ENCODE measurements around the gene CHSY1.

CHSY1 gene

DNA sequence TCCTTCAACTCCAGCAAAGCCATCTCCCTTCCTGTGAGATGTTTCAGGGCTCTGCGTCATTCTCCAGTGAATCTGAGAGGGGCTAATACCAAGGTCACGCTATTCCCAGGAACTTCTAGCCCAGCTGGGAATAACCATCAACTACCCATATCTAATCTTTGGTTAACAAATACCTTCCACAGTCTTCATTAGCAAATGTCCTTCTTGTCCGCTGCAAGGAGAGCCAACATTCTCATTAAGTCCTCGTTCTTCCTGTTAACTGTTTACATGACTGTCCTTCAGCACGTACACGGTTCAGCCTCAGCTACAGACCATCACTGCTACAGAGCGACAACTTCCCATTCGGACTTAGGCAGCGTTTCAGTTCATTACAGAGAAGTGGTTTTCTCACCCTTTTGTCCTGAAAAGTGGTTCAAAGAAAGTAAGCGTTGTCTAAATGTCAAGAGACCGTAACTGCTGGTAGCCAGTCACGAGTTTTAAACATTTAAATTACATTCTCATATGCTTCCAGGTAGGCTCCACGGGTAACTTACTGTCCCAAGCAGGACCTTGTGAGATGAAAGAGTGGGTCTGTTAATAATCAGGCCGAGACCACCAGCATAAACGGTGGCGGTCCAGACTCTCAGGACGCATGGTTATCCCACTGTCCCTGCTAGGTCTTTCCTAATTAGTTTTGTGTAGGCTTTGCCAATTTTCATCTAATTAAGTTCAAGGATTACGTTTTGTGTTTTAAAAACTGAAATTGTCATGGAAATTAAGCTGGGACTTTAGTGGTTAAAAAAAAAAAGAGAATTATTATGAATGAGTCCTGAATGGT, 63.8 kb downstream of the CHSY1 start:
- H3K9me3 ChIP-seq (replicated peaks in 1 of 11) = peaks cover 0 to 32% (median 23%) of the 10 kb centered on the region in 11 experiments; a peak in 18 of 22 replicates
- no peak overlapping the region for H3K9ac ChIP-seq
- no peaks in the 10 kb centered on the region for H3K27me3 ChIP-seq
- H3K4me3 ChIP-seq = no peak overlapping the region
- peaks cover 19 to 47% (median 27%) of the 10 kb centered on the region in 10 experiments; a peak in 19 of 20 replicates for H3K4me1 ChIP-seq
- H3K4me2 ChIP-seq = 0 out of 22 replicates have a peak overlapping the region, but pooled peaks of 2 of the 11 experiments have one; percentile 3 to 5
- H3K36me3 ChIP-seq = peaks cover 6 to 92% (median 69%) of the 10 kb centered on the region in 11 experiments; a peak in 20 of 22 replicates
- TF ChIP-seq Cebpa-rat (IDR thresholded peaks at IDR 0.05) = no peak
- H3K27ac ChIP-seq = no peak overlapping the region; a peak in 1 of 22 replicates
- peaks cover 24 to 88% (median 59%) of the 10 kb centered on the region in 11 experiments; a peak in 20 of 22 replicates for H4K20me1 ChIP-seq

GRCh38 chr15:101185770-101186169, 66.1 kb downstream of the CHSY1 start:
- Histone ChIP-seq H3K27ac (no peak overlapping the region), H3K27me3 (no peaks in the 10 kb centered on the region), H3K9ac (no peak overlapping the region), H3K36me3 (peaks cover 6 to 93% (median 83%) of the 10 kb centered on the region in 11 experiments; a peak in 21 of 22 replicates), H3K9me3 (replicated peaks in 1 of 11) (peaks cover 0 to 42% (median 32%) of the 10 kb centered on the region in 11 experiments; a peak in 18 of 22 replicates), H3K4me2 (no peak overlapping the region), H3K4me3 (no peak overlapping the region), H3K4me1 (peaks cover 19 to 53% (median 34%) of the 10 kb centered on the region in 10 experiments; a peak in 19 of 20 replicates), H4K20me1 (peaks cover 15 to 85% (median 39%) of the 10 kb centered on the region in 11 experiments; a peak in 20 of 22 replicates)
- no peak for TF ChIP-seq Cebpa-rat (IDR thresholded peaks at IDR 0.05)

- Histone ChIP-seq H3K9me3 (replicated peaks in 1 of 11) (peaks cover 0 to 45% (median 32%) of the 10 kb centered on the region in 11 experiments; a peak in 18 of 22 replicates), H3K27ac (no peak overlapping the region), H3K27me3 (no peaks in the 10 kb centered on the region), H3K4me1 (peaks cover 20 to 57% (median 37%) of the 10 kb centered on the region in 10 experiments; a peak in 19 of 20 replicates), H3K4me2 (no peak overlapping the region), H3K36me3 (peaks cover 6 to 96% (median 84%) of the 10 kb centered on the region in 11 experiments; a peak in 21 of 22 replicates), H3K4me3 (no peak overlapping the region), H4K20me1 (peaks cover 15 to 84% (median 36%) of the 10 kb centered on the region in 11 experiments; a peak in 19 of 22 replicates), H3K9ac (no peak overlapping the region)
- TF ChIP-seq Cebpa-rat (IDR thresholded peaks at IDR 0.05) = no peak
Observed at GRCh38 chr15:101185336-101185735, 66.5 kb downstream of the CHSY1 start.

DNA sequence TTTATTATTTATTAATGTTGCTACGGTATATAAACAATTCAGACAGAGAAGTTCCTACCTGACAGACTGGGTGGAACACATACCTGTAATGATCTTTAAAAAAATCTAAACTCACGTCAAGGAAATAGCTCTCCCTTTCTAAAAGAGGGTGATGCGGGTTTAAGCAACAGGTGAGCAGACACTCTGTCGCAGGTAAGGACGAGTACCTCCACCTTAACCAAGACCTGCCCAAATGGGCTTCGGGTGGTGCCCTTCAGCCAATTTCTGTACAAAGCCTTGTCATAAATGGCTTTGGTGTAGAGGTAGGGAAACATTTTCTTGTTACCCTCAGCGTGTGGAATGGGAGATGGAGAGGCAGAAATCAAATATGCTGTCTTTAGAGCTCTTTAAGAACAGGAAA, 67.0 kb downstream of the CHSY1 start:
- TF ChIP-seq Cebpa-rat (IDR thresholded peaks at IDR 0.05) = no peak
- Histone ChIP-seq H3K9ac (no peak overlapping the region), H3K9me3 (replicated peaks in 1 of 11) (peaks cover 0 to 50% (median 35%) of the 10 kb centered on the region in 11 experiments; a peak in 18 of 22 replicates), H3K4me3 (no peak overlapping the region), H3K36me3 (peaks cover 6 to 100% (median 86%) of the 10 kb centered on the region in 11 experiments; a peak in 21 of 22 replicates), H3K4me2 (no peak overlapping the region), H3K27me3 (no peaks in the 10 kb centered on the region), H4K20me1 (peaks cover 14 to 85% (median 33%) of the 10 kb centered on the region in 11 experiments; a peak in 19 of 22 replicates), H3K27ac (no peak overlapping the region), H3K4me1 (peaks cover 20 to 62% (median 37%) of the 10 kb centered on the region in 10 experiments; a peak in 19 of 20 replicates)

DNA sequence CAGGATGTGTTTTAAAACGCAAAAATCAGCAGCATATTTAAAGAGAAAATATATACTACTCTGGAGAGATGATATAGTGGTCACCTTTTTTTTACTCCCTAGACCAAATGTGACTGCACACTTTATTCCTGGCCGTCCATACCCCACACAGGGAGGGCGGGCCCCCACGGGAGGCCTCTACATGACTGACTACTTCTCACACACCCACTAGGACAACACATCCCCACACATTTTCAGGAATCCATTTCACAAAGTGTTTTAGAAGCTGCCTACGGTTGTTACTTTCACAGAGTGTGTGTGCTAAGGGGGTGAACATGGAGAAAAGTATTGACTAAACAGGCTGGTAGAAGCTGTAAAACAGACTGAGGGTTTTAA, 67.9 kb downstream of the CHSY1 start:
- Histone ChIP-seq H3K4me3 (no peak overlapping the region), H3K9me3 (replicated peaks in 1 of 11) (peaks cover 0 to 56% (median 44%) of the 10 kb centered on the region in 11 experiments; a peak in 19 of 22 replicates), H3K4me2 (peak overlapping the region in 2 of 11 experiments; percentile 61 to 62; a peak in 2 of 22 replicates), H3K4me1 (peaks cover 22 to 63% (median 40%) of the 10 kb centered on the region in 10 experiments; a peak in 19 of 20 replicates), H3K9ac (no peak overlapping the region), H4K20me1 (peaks cover 5 to 83% (median 25%) of the 10 kb centered on the region in 11 experiments; a peak in 18 of 22 replicates), H3K27ac (no peak overlapping the region), H3K36me3 (peaks cover 6 to 100% (median 91%) of the 10 kb centered on the region in 11 experiments; a peak in 21 of 22 replicates), H3K27me3 (no peaks in the 10 kb centered on the region)
- no peak for TF ChIP-seq Cebpa-rat (IDR thresholded peaks at IDR 0.05)

DNA sequence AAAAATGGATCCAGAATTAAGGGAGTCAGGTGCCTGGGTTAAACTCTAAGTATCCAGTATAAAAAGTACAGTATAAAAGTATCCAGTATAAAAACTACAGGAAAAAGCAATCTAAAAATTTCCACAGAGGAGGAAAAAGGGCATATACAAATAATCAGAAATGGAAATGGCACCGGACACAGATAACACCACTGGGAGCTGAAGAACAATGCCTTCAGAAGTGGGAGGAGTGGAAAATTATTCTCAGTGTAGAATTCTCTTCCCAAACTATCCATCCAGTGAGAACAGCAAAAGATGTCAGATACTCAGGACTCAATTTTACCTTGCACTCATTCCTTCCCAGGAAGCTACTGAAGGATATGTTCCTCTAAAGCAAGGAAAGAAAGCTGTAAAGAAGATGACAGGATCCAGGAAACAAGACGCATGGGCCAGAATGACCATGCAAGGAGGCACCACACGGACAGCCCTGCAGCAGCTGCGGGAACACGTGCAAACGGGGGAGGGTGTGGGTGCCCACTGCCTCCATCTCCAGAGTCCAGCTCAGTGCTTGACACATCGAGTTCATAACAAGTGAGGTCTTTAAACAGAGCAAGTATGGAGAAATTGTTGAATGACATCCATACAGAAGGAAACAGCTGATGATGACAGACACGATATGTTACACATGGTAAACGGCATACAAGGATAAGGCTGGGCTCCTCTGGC, 68.5 kb downstream of the CHSY1 start:
- no peak for TF ChIP-seq Cebpa-rat (IDR thresholded peaks at IDR 0.05)
- Histone ChIP-seq H3K9ac (no peak overlapping the region), H3K4me3 (0 out of 20 replicates have a peak overlapping the region, but pooled peaks of 1 of the 10 experiments have one; percentile 4), H3K36me3 (peaks cover 11 to 100% (median 94%) of the 10 kb centered on the region in 11 experiments), H3K27ac (peak overlapping the region in 2 of 11 experiments; percentile 34 to 59; a peak in 2 of 22 replicates), H3K27me3 (no peaks in the 10 kb centered on the region), H3K4me2 (peak overlapping the region in 5 of 11 experiments; percentile 5 to 70 (median 61); a peak in 7 of 22 replicates), H3K4me1 (peaks cover 17 to 60% (median 39%) of the 10 kb centered on the region in 10 experiments; a peak in 19 of 20 replicates), H3K9me3 (replicated peaks in 1 of 11) (peaks cover 3 to 61% (median 50%) of the 10 kb centered on the region in 11 experiments; a peak in 21 of 22 replicates), H4K20me1 (peaks cover 0 to 77% (median 20%) of the 10 kb centered on the region in 11 experiments; a peak in 13 of 22 replicates)

GRCh38 chr15:101182215-101182614, 69.6 kb downstream of the CHSY1 start:
- H3K4me3 ChIP-seq = peak overlapping the region in 1 of 10 experiments; percentile 5; a peak in 1 of 20 replicates
- peak overlapping the region in 7 of 11 experiments; percentile 35 to 70 (median 61); a peak in 14 of 22 replicates for H3K4me2 ChIP-seq
- H3K9ac ChIP-seq = peak overlapping the region in 1 of 11 experiments; percentile 11; a peak in 2 of 22 replicates
- TF ChIP-seq Cebpa-rat (IDR thresholded peaks at IDR 0.05) = no peak
- H4K20me1 ChIP-seq = peaks cover 0 to 66% (median 8%) of the 10 kb centered on the region in 11 experiments; a peak in 6 of 22 replicates
- peaks cover 14 to 100% (median 97%) of the 10 kb centered on the region in 11 experiments for H3K36me3 ChIP-seq
- H3K4me1 ChIP-seq = peaks cover 13 to 56% (median 41%) of the 10 kb centered on the region in 10 experiments
- H3K27ac ChIP-seq = peak overlapping the region in 4 of 11 experiments; percentile 14 to 59 (median 35); a peak in 6 of 22 replicates
- H3K9me3 ChIP-seq (replicated peaks in 1 of 11) = peaks cover 7 to 73% (median 61%) of the 10 kb centered on the region in 11 experiments; a peak in 21 of 22 replicates
- H3K27me3 ChIP-seq = no peaks in the 10 kb centered on the region

DNA sequence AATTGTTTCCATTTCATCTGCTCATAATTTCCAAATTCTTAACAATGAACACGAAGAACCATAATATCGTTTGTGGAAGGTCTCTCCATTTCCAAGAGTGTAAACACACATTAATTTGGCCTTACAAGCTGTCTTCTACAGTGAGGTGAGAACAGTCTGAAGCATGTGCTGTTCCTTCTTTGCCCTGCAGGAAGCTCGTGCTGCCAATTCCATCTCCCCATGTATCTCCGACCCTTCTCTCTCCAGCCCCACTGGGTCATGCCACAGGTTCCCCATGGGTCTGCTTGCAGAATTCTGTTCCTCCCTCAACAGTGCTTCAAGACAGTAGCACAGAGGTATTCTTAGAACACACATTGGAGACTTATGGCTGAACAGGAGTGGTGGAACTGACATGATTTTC, 70.5 kb downstream of the CHSY1 start:
- H4K20me1 ChIP-seq = peaks cover 0 to 57% (median under 1%) of the 10 kb centered on the region in 11 experiments; a peak in 5 of 22 replicates

More for the DNA sequence above, 70.5 kb downstream of the CHSY1 start:
- Histone ChIP-seq H3K4me2 (peak overlapping the region in 6 of 11 experiments; percentile 41 to 70 (median 62); a peak in 12 of 22 replicates), H3K4me1 (peaks cover 21 to 65% (median 50%) of the 10 kb centered on the region in 10 experiments), H3K9me3 (replicated peaks in 1 of 11) (peaks cover 7 to 73% (median 63%) of the 10 kb centered on the region in 11 experiments; a peak in 21 of 22 replicates), H3K27me3 (no peaks in the 10 kb centered on the region), H3K27ac (peak overlapping the region in 1 of 11 experiments; percentile 33; a peak in 2 of 22 replicates), H3K9ac (no peak overlapping the region), H3K4me3 (no peak overlapping the region), H3K36me3 (peaks cover 14 to 100% (median 92%) of the 10 kb centered on the region in 11 experiments)
- no peak for TF ChIP-seq Cebpa-rat (IDR thresholded peaks at IDR 0.05)

All from BLaER1 treated with 17β-estradiol and CSF1 and Interleukin-3, amounts not matched to agents 10 nM and 100 nM (cell line).